Measurements from ENCODE around the gene ACTN1.

DNA sequence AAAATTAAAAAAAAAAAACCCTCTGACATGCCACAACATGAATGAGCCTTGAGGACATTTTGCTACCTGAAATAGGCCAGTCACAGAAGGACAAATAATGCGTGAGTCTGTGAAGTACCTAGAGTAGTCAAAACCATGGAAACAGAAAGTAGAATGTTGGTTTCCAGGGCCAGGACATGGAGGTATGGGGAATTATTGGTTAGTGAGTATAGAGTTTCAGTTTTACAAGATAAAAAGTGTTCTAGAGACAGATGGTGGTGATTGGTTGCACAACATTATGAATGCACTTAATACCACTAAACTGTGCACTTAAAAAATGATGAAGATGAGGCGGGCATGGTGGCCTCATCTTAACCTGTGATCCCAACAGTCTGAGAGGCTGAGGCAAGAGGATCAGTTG lies 138.6 kb downstream of the ACTN1 start:
- TF ChIP-seq, protein P1, sequence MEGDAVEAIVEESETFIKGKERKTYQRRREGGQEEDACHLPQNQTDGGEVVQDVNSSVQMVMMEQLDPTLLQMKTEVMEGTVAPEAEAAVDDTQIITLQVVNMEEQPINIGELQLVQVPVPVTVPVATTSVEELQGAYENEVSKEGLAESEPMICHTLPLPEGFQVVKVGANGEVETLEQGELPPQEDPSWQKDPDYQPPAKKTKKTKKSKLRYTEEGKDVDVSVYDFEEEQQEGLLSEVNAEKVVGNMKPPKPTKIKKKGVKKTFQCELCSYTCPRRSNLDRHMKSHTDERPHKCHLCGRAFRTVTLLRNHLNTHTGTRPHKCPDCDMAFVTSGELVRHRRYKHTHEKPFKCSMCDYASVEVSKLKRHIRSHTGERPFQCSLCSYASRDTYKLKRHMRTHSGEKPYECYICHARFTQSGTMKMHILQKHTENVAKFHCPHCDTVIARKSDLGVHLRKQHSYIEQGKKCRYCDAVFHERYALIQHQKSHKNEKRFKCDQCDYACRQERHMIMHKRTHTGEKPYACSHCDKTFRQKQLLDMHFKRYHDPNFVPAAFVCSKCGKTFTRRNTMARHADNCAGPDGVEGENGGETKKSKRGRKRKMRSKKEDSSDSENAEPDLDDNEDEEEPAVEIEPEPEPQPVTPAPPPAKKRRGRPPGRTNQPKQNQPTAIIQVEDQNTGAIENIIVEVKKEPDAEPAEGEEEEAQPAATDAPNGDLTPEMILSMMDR (IDR thresholded peaks at IDR 0.05), result no peak
- TF ChIP-seq ZFX (IDR thresholded peaks at IDR 0.05; ENCODE audit: borderline replicate concordance), result no peak

Measured in 22Rv1 (cell line).